ENCODE data around the gene ITGA5. TPM values are rescaled to one million over a fixed set of nuclear protein-coding genes. Genes with fewer than 3 reads are reported as not detected.

Gene ITGA5
- total RNA-seq, 1 donor, result 239 TPM

- no peak for DNase-seq (ENCODE audit: low read depth)
- TF ChIP-seq CTCF (IDR thresholded peaks at IDR 0.05; ENCODE audit: insufficient read depth, low read length), result no peak
- H3K4me3 ChIP-seq (ENCODE audit: low read depth, low read length), result no peak overlapping the region
These were observed 23.5 kb downstream of the ITGA5 start for GRCh38 chr12:54395545-54395944.

GRCh38 chr12:54394986-54395385 lies 24.1 kb downstream of the ITGA5 start:
- no peak for DNase-seq (ENCODE audit: low read depth)
- no peak for TF ChIP-seq CTCF (IDR thresholded peaks at IDR 0.05; ENCODE audit: insufficient read depth, low read length)

GRCh38 chr12:54394281-54394719 lies 24.8 kb downstream of the ITGA5 start:
- DNase-seq (ENCODE audit: low read depth), result peak; percentile 72
- TF ChIP-seq CTCF (IDR thresholded peaks at IDR 0.05; ENCODE audit: insufficient read depth, low read length), result peak; percentile 68
- H3K4me3 ChIP-seq (ENCODE audit: low read depth, low read length), result no peak overlapping the region

More at GRCh38 chr12:54394986-54395385, 24.1 kb downstream of the ITGA5 start:
- no peak overlapping the region for H3K4me3 ChIP-seq (ENCODE audit: low read depth, low read length)

- no peak overlapping the region for H3K4me3 ChIP-seq (ENCODE audit: low read depth, low read length)
- no peak for TF ChIP-seq CTCF (IDR thresholded peaks at IDR 0.05; ENCODE audit: insufficient read depth, low read length)
- DNase-seq (ENCODE audit: low read depth), result no peak
These were observed 25.3 kb downstream of the ITGA5 start for GRCh38 chr12:54393743-54394142.

GRCh38 chr12:54393207-54393609 lies 25.9 kb downstream of the ITGA5 start:
- no peak overlapping the region for H3K4me3 ChIP-seq (ENCODE audit: low read depth, low read length)
- DNase-seq (ENCODE audit: low read depth), result no peak
- TF ChIP-seq CTCF (IDR thresholded peaks at IDR 0.05; ENCODE audit: insufficient read depth, low read length), result no peak

- H3K4me3 ChIP-seq (ENCODE audit: low read depth, low read length), result no peak overlapping the region
- DNase-seq (ENCODE audit: low read depth), result no peak
- TF ChIP-seq CTCF (IDR thresholded peaks at IDR 0.05; ENCODE audit: insufficient read depth, low read length), result no peak
These were observed 26.4 kb downstream of the ITGA5 start for GRCh38 chr12:54392485-54393206.
